Fibroblast of mammary gland (primary cell): ENCODE measurements around the gene MED9.

ENCODE experiments used
- DNase-seq: peaks from one replicate; pipeline ENCODE4 v3.0.0-alpha.2; 2010; ENCODE audit warnings: low read depth
- H3K4me3 ChIP-seq: 2 replicates; pipeline ENCODE4 v1.5.1; 2011; ENCODE audit warnings: low read depth, mild to moderate bottlenecking, low read length, moderate library complexity; ENCODE audit not compliant: control insufficient read depth
- CTCF ChIP-seq: conservative IDR thresholded peaks from 2 replicates; pipeline ENCODE4 v1.5.1; 2011; ENCODE audit warnings: low read depth, low read length, inconsistent platforms; ENCODE audit not compliant: control insufficient read depth, insufficient read depth

Gene MED9

GRCh38 chr17:17540935-17541639, 64.3 kb downstream of the MED9 start:
- TF ChIP-seq CTCF, result no peak
- no peak for DNase-seq

GRCh38 chr17:17541640-17542001, 64.8 kb downstream of the MED9 start:
- no peak overlapping the region for H3K4me3 ChIP-seq
- DNase-seq, result no peak
- no peak for TF ChIP-seq CTCF

More at GRCh38 chr17:17540935-17541639, 64.3 kb downstream of the MED9 start:
- H3K4me3 ChIP-seq, result no peak overlapping the region
